HepG2 (cell line): ENCODE results near the gene SMIM44. TPM values are rescaled to one million over a fixed set of nuclear protein-coding genes. Genes with fewer than 3 reads are reported as not detected.

Source experiments
- GRHL1 ChIP-seq: sonication (generic); formaldehyde crosslinking; conservative IDR thresholded peaks from 2 replicates; pipeline ENCODE4 v1.8.0; 2022; ENCODE audit warnings: missing genetic modification reagents
- PAXIP1 ChIP-seq: sonication (generic); formaldehyde crosslinking; conservative IDR thresholded peaks from 2 replicates; pipeline ENCODE4 v1.4.0; 2020; ENCODE audit warnings: mild to moderate bottlenecking, missing genetic modification reagents, moderate library complexity
- ZBTB37 ChIP-seq: sonication (generic); formaldehyde crosslinking; IDR thresholded peaks from 2 replicates; pipeline ENCODE4 v1.4.0; 2020; ENCODE audit warnings: mild to moderate bottlenecking, missing genetic modification reagents
- ZFY ChIP-seq: sonication (generic); formaldehyde crosslinking; IDR thresholded peaks from 2 replicates; pipeline ENCODE4 v1.4.0; 2020; ENCODE audit warnings: missing genetic modification reagents
- ZNF12 ChIP-seq: sonication (generic); formaldehyde crosslinking; IDR thresholded peaks from 2 replicates; pipeline ENCODE4 v1.5.0; 2020; ENCODE audit warnings: missing genetic modification reagents
- ZNF264 ChIP-seq: sonication (generic); formaldehyde crosslinking; IDR thresholded peaks from 2 replicates; pipeline ENCODE4 v1.4.0; 2020; ENCODE audit warnings: missing genetic modification reagents
- ZNF687 ChIP-seq: sonication (generic); formaldehyde crosslinking; IDR thresholded peaks from 2 replicates; pipeline ENCODE4 v1.5.1; 2020; ENCODE audit warnings: mild to moderate bottlenecking, missing genetic modification reagents, moderate library complexity
- polyA plus RNA-seq, 8 experiments: library from polyadenylated mRNA; depleted of rRNA in 3 of 8; stranded (reverse) in 7 of 8; unstranded in 1 of 8; fragments of >200 nt; fragmentation: Illumina TruSeq in 4 of 8; extraction: Trizol in 4 of 8; gene quantifications; 2 replicates each; pipeline versions ENCODE4 v1.2.1 to v1.2.3, GENCODE V29; 2011 to 2016; ENCODE audit warnings: low read depth in 4 of 8, missing spikeins in 1 of 8, mixed read lengths in 1 of 8; ENCODE audit not compliant: insufficient read depth in 1 of 8
- total RNA-seq, 5 experiments: library from RNA; depleted of rRNA; stranded (reverse); fragments of >200 nt; fragmentation: Illumina TruSeq; extraction: Trizol; gene quantifications; 2 replicates each; pipeline ENCODE4 v1.2.3, GENCODE V29; 2016; ENCODE audit warnings: low read depth in 1 of 5
- TF ChIP-seq, protein P1 (sequence below): sonication (generic); formaldehyde crosslinking; IDR thresholded peaks from 2 replicates; pipeline ENCODE4 v1.4.0; 2020; ENCODE audit warnings: missing genetic modification reagents

SMIM44 gene
- total and polyA plus RNA-seq, 2 of the 13 experiments (the other 11 are each of a cell fraction or from before 2014, with no cell fraction given), result not detected

DNA sequence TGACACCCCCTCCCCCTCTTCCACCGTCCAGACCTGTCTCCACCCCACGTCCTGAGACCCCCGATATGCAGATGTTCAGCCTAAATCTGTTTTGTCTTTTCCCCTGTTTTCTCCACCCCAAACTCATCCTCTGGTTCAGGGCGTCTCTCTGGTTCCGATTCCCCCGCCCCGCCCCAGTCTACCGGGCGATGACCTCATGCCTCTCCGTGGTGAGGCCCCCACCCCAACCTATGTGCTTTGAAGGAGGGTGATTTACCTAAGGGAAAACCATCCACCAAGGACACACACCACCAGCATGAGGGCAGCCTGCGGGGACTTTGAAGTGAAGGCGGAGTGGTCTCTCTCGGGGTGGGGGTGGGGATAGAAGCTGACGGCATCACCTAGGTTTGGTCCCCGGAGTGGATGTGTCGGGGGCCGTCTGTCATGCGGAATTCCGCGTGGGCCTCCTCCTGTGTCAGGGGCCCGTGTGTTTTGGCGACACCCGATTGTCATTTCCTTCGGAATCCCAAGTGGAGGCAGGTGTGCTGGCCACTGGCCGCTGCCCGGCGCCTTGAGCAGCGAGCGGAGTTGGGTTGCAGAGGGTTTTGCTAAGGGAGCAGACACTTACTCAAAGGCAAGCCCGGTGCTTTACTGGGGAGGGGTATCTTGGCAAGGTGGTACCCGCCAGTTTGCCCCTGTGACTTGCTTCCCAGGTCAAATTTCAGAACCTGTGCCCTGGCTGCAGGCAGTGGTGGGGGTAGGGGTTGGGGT is 24.3 kb upstream of the SMIM44 start (continued):
- peak; percentile 61 for TF ChIP-seq ZNF687 (CRISPR knock-in tag)
- no peak for TF ChIP-seq ZNF12 (CRISPR knock-in tag)
- TF ChIP-seq GRHL1 (CRISPR knock-in tag), result no peak
- TF ChIP-seq, protein P1, sequence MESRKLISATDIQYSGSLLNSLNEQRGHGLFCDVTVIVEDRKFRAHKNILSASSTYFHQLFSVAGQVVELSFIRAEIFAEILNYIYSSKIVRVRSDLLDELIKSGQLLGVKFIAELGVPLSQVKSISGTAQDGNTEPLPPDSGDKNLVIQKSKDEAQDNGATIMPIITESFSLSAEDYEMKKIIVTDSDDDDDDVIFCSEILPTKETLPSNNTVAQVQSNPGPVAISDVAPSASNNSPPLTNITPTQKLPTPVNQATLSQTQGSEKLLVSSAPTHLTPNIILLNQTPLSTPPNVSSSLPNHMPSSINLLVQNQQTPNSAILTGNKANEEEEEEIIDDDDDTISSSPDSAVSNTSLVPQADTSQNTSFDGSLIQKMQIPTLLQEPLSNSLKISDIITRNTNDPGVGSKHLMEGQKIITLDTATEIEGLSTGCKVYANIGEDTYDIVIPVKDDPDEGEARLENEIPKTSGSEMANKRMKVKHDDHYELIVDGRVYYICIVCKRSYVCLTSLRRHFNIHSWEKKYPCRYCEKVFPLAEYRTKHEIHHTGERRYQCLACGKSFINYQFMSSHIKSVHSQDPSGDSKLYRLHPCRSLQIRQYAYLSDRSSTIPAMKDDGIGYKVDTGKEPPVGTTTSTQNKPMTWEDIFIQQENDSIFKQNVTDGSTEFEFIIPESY, result peak; percentile 92
- no peak for TF ChIP-seq ZBTB37
- no peak for TF ChIP-seq ZFY (CRISPR knock-in tag)
- TF ChIP-seq PAXIP1 (CRISPR knock-in tag), result peak; percentile 68
- peak; percentile 46; the same call in 1 of the 2 replicates for TF ChIP-seq ZNF264 (CRISPR knock-in tag)
